ENCODE results near the gene CHMP2A. TPM values are rescaled to one million over a fixed set of nuclear protein-coding genes. Genes with fewer than 3 reads are reported as not detected.
A peak's percentile ranks its signal among the peaks of the same experiment; 100 is the strongest.
"Not testable (repeated sequence)": the region's sequence is repeated elsewhere in the genome, so short reads cannot be mapped to it uniquely, and the experiment has no call there.

Gene CHMP2A
- total RNA-seq, 1 experiment from 2014 or later: 112 TPM

DNA sequence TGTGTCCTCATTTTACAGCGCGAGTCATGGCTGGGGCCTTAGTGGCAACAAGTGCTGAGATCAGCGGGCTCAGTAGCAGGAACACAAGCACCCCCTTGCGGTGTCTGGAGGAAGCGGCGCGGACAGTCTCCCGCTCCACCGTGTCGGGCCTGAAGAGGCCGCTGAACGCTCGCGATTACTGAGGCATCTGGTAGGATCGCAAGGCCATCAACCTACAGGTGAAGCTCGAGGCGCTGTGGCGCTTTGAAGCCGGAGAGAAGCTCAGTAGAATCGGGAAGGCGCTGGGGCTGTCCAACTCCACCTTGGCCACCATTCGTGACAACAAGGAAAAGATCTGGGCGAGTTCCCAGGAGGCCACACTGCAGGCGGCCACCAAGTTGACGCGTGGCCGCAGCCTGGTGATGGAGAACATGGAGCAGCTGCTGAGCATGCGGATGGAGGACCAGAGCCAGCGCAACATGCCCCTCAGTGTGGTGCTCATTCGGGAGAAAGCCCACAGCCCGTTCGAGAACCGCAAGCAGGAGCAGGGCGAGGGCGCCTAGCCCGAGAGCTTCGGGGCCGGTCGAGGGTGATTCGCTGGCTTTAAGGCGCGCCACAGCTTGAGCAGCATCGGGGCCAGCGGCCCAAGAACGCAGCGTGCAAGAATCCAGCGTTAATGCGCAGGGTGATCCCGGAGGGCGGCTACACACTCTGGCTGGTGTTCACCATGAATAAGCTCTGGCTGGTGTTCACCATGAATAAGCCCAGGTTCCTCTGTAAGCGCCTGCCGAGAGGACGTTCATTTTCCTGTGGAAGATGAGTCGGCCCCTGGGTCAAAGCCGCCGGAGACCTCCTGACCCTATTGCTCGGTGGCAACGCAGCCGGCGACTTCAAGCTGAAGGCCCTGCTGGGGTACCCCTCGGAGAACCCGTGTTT, 26.6 kb upstream of the CHMP2A start:
- POLR2A ChIA-PET: no interaction called here
- Mint-ChIP-seq H3K27ac (ENCODE audit: unreplicated experiment) (no peak overlapping the region), H3K27me3 (ENCODE audit: insufficient read depth, unreplicated experiment) (no peaks in the 10 kb centered on the region)

DNA sequence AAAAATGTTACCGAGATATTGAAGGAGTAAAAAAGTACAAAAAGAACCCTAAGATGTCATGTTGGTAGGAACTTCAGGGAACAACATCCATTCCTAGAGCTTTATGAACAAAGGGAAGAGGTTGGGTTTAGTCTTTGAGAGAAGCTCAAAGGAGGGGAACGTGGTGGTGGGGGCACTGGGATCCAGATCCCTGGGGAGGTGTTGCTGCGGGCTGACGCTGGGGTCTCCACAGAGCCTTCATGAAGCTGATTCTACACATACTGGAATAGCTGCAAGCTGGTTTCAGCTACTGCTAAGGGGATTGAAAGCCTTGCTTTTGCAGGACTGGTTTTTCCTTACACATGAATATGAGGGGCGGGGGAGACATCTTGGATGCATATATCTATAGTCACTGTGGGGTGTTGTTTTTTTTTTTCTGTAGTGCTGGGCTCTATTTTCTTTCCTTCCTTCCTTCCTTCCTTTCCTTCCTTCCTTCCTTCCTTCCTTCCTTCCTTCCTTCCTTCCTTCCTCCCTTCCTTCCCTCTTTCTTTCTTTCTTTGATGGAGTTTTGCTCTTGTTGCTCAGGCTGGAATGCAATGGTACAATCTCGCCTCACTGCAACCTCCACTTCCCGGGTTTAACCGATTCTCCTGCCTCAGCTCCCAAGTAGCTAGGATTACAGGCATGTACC, 24.7 kb upstream of the CHMP2A start:
- no TSS peak for BruUV-seq (replicated peaks)
- intact Hi-C loops (cut with micrococcal nuclease; ENCODE audit: unreplicated experiment): no loop called here
- no peaks in the 10 kb centered on the region for H3K9me3 ChIP-seq
- Mint-ChIP-seq H3K4me3 (ENCODE audit: unreplicated experiment) (no peak overlapping the region), H3K9me3 (ENCODE audit: unreplicated experiment) (no peaks in the 10 kb centered on the region), H3K4me1 (ENCODE audit: low read depth, unreplicated experiment) (no peaks in the 10 kb centered on the region), H3K27ac (ENCODE audit: unreplicated experiment) (no peak overlapping the region), H3K27me3 (ENCODE audit: insufficient read depth, unreplicated experiment) (no peaks in the 10 kb centered on the region), H3K36me3 (ENCODE audit: insufficient read depth, unreplicated experiment) (peaks cover 23% of the 10 kb centered on the region)
- H3K4me3 ChIP-seq (ENCODE audit: low read depth, low read length): no peak overlapping the region
- no peaks in the 10 kb centered on the region for H3K4me1 ChIP-seq
- no peak for DNase-seq
- no peaks in the 10 kb centered on the region for H3K27me3 ChIP-seq (replicated peaks; ENCODE audit: control insufficient read depth, insufficient read depth, low read length)
- POLR2A ChIA-PET: interaction anchor here (0.5 kb wide), 1 partner anchor 27 kb away, joined by 3 read pairs; no protein-coding TSS in a partner anchor
- CTCF ChIA-PET: no interaction called here
- no peaks in the 10 kb centered on the region; the same call in 1 of the 2 replicates for H3K36me3 ChIP-seq (ENCODE audit: control insufficient read depth, insufficient read depth, low read length)
- TF ChIP-seq, protein P1, sequence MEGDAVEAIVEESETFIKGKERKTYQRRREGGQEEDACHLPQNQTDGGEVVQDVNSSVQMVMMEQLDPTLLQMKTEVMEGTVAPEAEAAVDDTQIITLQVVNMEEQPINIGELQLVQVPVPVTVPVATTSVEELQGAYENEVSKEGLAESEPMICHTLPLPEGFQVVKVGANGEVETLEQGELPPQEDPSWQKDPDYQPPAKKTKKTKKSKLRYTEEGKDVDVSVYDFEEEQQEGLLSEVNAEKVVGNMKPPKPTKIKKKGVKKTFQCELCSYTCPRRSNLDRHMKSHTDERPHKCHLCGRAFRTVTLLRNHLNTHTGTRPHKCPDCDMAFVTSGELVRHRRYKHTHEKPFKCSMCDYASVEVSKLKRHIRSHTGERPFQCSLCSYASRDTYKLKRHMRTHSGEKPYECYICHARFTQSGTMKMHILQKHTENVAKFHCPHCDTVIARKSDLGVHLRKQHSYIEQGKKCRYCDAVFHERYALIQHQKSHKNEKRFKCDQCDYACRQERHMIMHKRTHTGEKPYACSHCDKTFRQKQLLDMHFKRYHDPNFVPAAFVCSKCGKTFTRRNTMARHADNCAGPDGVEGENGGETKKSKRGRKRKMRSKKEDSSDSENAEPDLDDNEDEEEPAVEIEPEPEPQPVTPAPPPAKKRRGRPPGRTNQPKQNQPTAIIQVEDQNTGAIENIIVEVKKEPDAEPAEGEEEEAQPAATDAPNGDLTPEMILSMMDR (IDR thresholded peaks at IDR 0.05; ENCODE audit: insufficient read depth in 1 of 2, low read depth in 1 of 2, low read length in 1 of 2, severe bottlenecking in 1 of 2, unreplicated experiment in 1 of 2): no peak

More for the DNA sequence above, 26.6 kb upstream of the CHMP2A start:
- peak; percentile 43 to 58 for DNase-seq
- H3K4me3 Mint-ChIP-seq (ENCODE audit: unreplicated experiment): no peak overlapping the region
- H3K9me3 Mint-ChIP-seq (ENCODE audit: unreplicated experiment): no peaks in the 10 kb centered on the region
- TF ChIP-seq, protein P1 (IDR thresholded peaks at IDR 0.05; ENCODE audit: insufficient read depth in 1 of 2, low read depth in 1 of 2, low read length in 1 of 2, severe bottlenecking in 1 of 2, unreplicated experiment in 1 of 2): peak in 1 of 2 experiments; percentile 23
- Histone ChIP-seq H3K36me3 (ENCODE audit: control insufficient read depth, insufficient read depth, low read length) (no peaks in the 10 kb centered on the region; the same call in 1 of the 2 replicates), H3K27me3 (replicated peaks; ENCODE audit: control insufficient read depth, insufficient read depth, low read length) (no peaks in the 10 kb centered on the region), H3K4me3 (ENCODE audit: low read depth, low read length) (no peak overlapping the region), H3K4me1 (no peaks in the 10 kb centered on the region), H3K9me3 (no peaks in the 10 kb centered on the region)
- no peaks in the 10 kb centered on the region for H3K4me1 Mint-ChIP-seq (ENCODE audit: low read depth, unreplicated experiment)
- intact Hi-C loops (cut with micrococcal nuclease; ENCODE audit: unreplicated experiment): no loop called here
- CTCF ChIA-PET: no interaction called here
- BruUV-seq (replicated peaks): no TSS peak
- peaks cover 18% of the 10 kb centered on the region for H3K36me3 Mint-ChIP-seq (ENCODE audit: insufficient read depth, unreplicated experiment)

DNA sequence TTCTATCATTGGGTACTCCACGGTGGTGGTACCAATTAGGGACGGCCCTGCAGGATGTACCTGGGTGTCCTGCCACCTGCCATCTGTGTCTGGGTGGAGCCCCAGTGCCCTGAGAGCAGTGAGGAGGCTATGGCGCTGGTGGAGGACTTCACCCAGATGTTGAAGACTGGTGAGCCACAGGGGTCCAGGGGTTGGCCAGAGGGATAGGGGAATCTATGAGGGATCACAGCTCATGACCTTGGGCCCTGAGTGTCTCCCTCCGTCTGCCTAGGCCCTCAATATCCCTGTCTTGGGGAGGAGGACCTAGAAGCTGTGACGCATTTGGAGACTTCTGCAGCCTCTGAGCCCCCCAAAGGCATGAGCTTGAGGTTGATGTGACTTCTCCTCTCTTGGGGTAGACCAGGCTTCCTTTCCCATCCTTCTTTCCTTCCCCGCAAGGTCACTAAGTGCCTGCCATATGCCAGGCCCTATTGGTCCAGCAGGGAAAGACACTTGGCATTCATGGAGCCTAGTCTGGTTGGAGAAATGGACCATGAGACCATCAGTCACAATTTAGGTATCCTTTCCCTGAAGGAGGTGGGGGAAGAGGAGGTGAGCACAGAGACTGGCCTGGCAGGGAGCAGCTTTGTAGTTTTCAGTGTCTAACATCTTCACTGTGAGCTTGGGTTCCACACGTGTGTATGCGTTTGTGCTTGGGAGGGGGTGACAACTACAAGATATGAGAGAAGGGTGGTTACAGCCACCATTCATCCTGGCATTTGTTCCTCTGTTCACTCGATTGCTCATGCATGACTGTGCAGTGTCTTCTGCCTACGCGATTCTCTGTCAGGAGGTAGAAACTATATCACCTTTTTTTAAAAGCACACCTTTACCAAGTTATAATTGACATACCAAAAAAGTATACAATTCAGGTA, 23.4 kb upstream of the CHMP2A start:
- Histone ChIP-seq H3K27me3 (replicated peaks; ENCODE audit: control insufficient read depth, insufficient read depth, low read length) (no peaks in the 10 kb centered on the region), H3K4me3 (ENCODE audit: low read depth, low read length) (no peak overlapping the region), H3K9me3 (no peaks in the 10 kb centered on the region), H3K4me1 (no peaks in the 10 kb centered on the region), H3K36me3 (ENCODE audit: control insufficient read depth, insufficient read depth, low read length) (no peaks in the 10 kb centered on the region; the same call in 1 of the 2 replicates)
- Mint-ChIP-seq H3K27ac (ENCODE audit: unreplicated experiment) (no peak overlapping the region), H3K4me3 (ENCODE audit: unreplicated experiment) (no peak overlapping the region), H3K9me3 (ENCODE audit: unreplicated experiment) (no peaks in the 10 kb centered on the region), H3K4me1 (ENCODE audit: low read depth, unreplicated experiment) (peaks cover 10% of the 10 kb centered on the region), H3K36me3 (ENCODE audit: insufficient read depth, unreplicated experiment) (peaks cover 30% of the 10 kb centered on the region), H3K27me3 (ENCODE audit: insufficient read depth, unreplicated experiment) (no peaks in the 10 kb centered on the region)
- TF ChIP-seq, protein P1 (IDR thresholded peaks at IDR 0.05; ENCODE audit: insufficient read depth in 1 of 2, low read depth in 1 of 2, low read length in 1 of 2, severe bottlenecking in 1 of 2, unreplicated experiment in 1 of 2): no peak
- BruUV-seq (replicated peaks): no TSS peak
- no peak for DNase-seq
- ChIA-PET CTCF (no interaction called here), POLR2A (no interaction called here)
- intact Hi-C loops (cut with micrococcal nuclease; ENCODE audit: unreplicated experiment): no loop called here

DNA sequence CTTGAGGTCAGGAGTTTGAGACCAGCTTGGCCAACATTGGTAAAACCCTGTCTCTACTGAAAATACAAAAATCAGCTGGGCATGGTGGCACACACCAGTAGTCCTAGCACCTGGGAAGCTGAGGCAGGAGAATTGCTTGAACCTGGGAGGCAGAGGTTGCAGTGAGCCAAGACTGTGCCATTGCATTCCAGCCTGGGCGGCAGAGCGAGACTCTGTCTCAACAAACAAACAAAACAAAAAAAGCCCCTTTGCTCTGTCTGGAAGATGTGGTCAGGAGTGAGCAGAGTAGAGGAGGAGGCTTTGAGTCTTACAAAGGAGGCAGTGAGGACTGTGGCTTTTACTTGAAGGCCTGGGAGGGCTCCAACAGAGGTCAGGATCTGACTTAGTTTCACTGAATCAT, 22.7 kb upstream of the CHMP2A start:
- intact Hi-C loops (cut with micrococcal nuclease; ENCODE audit: unreplicated experiment); H3K4me3 ChIP-seq (ENCODE audit: low read depth, low read length); H3K27ac Mint-ChIP-seq (ENCODE audit: unreplicated experiment); CTCF ChIA-PET; H3K27me3 Mint-ChIP-seq (ENCODE audit: insufficient read depth, unreplicated experiment); POLR2A ChIA-PET; DNase-seq; H3K4me1 ChIP-seq; BruUV-seq (replicated peaks); H3K27me3 ChIP-seq (replicated peaks; ENCODE audit: control insufficient read depth, insufficient read depth, low read length); H3K36me3 ChIP-seq (ENCODE audit: control insufficient read depth, insufficient read depth, low read length); H3K9me3 ChIP-seq; H3K4me3 Mint-ChIP-seq (ENCODE audit: unreplicated experiment); H3K9me3 Mint-ChIP-seq (ENCODE audit: unreplicated experiment): not testable (repeated sequence)
- Mint-ChIP-seq H3K4me1 (ENCODE audit: low read depth, unreplicated experiment) (peaks cover 10% of the 10 kb centered on the region), H3K36me3 (ENCODE audit: insufficient read depth, unreplicated experiment) (peaks cover 30% of the 10 kb centered on the region)

Measured in Caco-2 (cell line).